IMR-90 (cell line): Measurements from ENCODE around the gene SMARCA4. TPM values are rescaled to one million over a fixed set of nuclear protein-coding genes. Genes with fewer than 3 reads are reported as not detected.
A peak's percentile ranks its signal among the peaks of the same experiment; 100 is the strongest.

ENCODE experiments used
- ATAC-seq: fragments of 200-7000 bp; cut with Tn5 transposase; 2 replicates; pipeline ENCODE4 v1.9.1; 2020; ENCODE audit warnings: low read depth, mild to moderate bottlenecking, moderate library complexity
- BruUV-seq: library from RNA; stranded (reverse); fragments of 400-500 nt; replicated peaks from 2 replicates; lab custom pipeline; 2021; lab: Mats Ljungman, UMichigan
- CTCF ChIA-PET: fragments of 300-600 bp; formaldehyde crosslinking; extraction: SDS; loops from one replicate; lab custom pipeline; 2021; ENCODE audit warnings: antibody characterized with exemption; lab: Yijun Ruan, JAX
- POLR2A ChIA-PET: fragments of 300-600 bp; sonication (Branson Sonifier 250); formaldehyde crosslinking; loops from one replicate; lab custom pipeline; 2022; ENCODE audit warnings: antibody characterized with exemption; ENCODE audit not compliant: unreplicated experiment; lab: Charles Lee
- DNase-seq: peaks from one replicate; pipeline ENCODE4 v3.0.0; 2013
- H2AFZ ChIP-seq: replicated peaks from 2 replicates; pipeline ENCODE3; 2013; ENCODE audit warnings: low read length, mild to moderate bottlenecking; ENCODE audit not compliant: poor library complexity
- H2AK5ac ChIP-seq: 2 replicates; pipeline ENCODE4 v1.6.1; 2013; ENCODE audit warnings: low read depth, low read length, inconsistent platforms
- H2AK9ac ChIP-seq: replicated peaks from 2 replicates; pipeline ENCODE3; 2013; ENCODE audit warnings: mild to moderate bottlenecking, low read depth, low read length, moderate library complexity; ENCODE audit not compliant: poor library complexity
- H2BK120ac ChIP-seq: 2 replicates; pipeline ENCODE4 v1.6.1; 2013; ENCODE audit warnings: low read depth, low read length, inconsistent platforms
- H2BK15ac ChIP-seq: 3 replicates; pipeline ENCODE4 v1.6.1; 2013; ENCODE audit warnings: low read depth, low read length, inconsistent platforms
- H2BK20ac ChIP-seq: 2 replicates; pipeline ENCODE4 v1.6.1; 2013; ENCODE audit warnings: low read depth, mild to moderate bottlenecking, inconsistent platforms, low read length, moderate library complexity
- H2BK5ac ChIP-seq: 2 replicates; pipeline ENCODE4 v1.6.1; 2013; ENCODE audit warnings: mild to moderate bottlenecking, low read depth, low read length, inconsistent platforms; ENCODE audit not compliant: poor library complexity, severe bottlenecking
- H3K14ac ChIP-seq: replicated peaks from 2 replicates; pipeline ENCODE4 v1.6.1; 2013; ENCODE audit warnings: low read depth, low read length, inconsistent platforms
- H3K18ac ChIP-seq: 2 replicates; pipeline ENCODE4 v1.6.1; 2013; ENCODE audit warnings: low read depth, low read length, control low read depth
- H3K23ac ChIP-seq: 2 replicates; pipeline ENCODE4 v1.6.1; 2013; ENCODE audit warnings: low read depth, low read length, inconsistent platforms
- H3K27ac ChIP-seq: 2 replicates; pipeline ENCODE4 v1.5.1; 2013; ENCODE audit warnings: mild to moderate bottlenecking, control low read depth, low read length; ENCODE audit not compliant: insufficient read depth
- H3K27me3 ChIP-seq: 2 replicates; pipeline ENCODE4 v1.6.1; 2013; ENCODE audit warnings: low read length; ENCODE audit not compliant: control insufficient read depth, insufficient read depth
- H3K36me3 ChIP-seq: 2 replicates; pipeline ENCODE4 v1.6.1; 2013; ENCODE audit warnings: low read length, mixed read lengths; ENCODE audit not compliant: control insufficient read depth, insufficient read depth
- H3K4ac ChIP-seq: 2 replicates; pipeline ENCODE4 v1.6.1; 2013; ENCODE audit warnings: low read depth, low read length, inconsistent platforms
- H3K4me1 ChIP-seq: 2 replicates; pipeline ENCODE4 v1.6.1; 2013; ENCODE audit warnings: low read length, mixed read lengths; ENCODE audit not compliant: control insufficient read depth, insufficient read depth
- H3K4me2 ChIP-seq: 2 replicates; pipeline ENCODE4 v1.6.1; 2013; ENCODE audit warnings: low read depth, mild to moderate bottlenecking, control low read depth, low read length, moderate library complexity
- H3K4me3 ChIP-seq: 2 replicates; pipeline ENCODE4 v1.5.1; 2013; ENCODE audit warnings: low read depth, mild to moderate bottlenecking, control low read depth, low read length, moderate library complexity; ENCODE audit not compliant: insufficient read depth
- H3K56ac ChIP-seq: 2 replicates; pipeline ENCODE4 v1.6.1; 2013; ENCODE audit warnings: low read length, inconsistent platforms; ENCODE audit not compliant: insufficient read depth; ENCODE audit errors: extremely low read depth
- H3K79me1 ChIP-seq, 2 experiments: 2 replicates each; pipeline ENCODE4 v1.6.1; 2013; ENCODE audit warnings: low read length in 2 of 2, inconsistent platforms in 1 of 2, low read depth in 1 of 2
- H3K9ac ChIP-seq: 2 replicates; pipeline ENCODE4 v1.6.1; 2013; ENCODE audit warnings: low read depth, low read length, control low read depth
- H3K9me1 ChIP-seq: 2 replicates; pipeline ENCODE4 v1.6.1; 2013; ENCODE audit warnings: low read length, inconsistent platforms; ENCODE audit not compliant: insufficient read depth
- H3K9me3 ChIP-seq: 2 replicates; pipeline ENCODE4 v1.6.1; 2013; ENCODE audit warnings: low read length; ENCODE audit not compliant: control insufficient read depth, insufficient read depth
- H4K20me1 ChIP-seq: 2 replicates; pipeline ENCODE4 v1.6.1; 2013; ENCODE audit warnings: low read length, inconsistent platforms; ENCODE audit not compliant: insufficient read depth
- H4K5ac ChIP-seq: 2 replicates; pipeline ENCODE4 v1.6.1; 2013; ENCODE audit warnings: mild to moderate bottlenecking, low read depth, low read length, control low read depth
- H4K8ac ChIP-seq, 2 experiments: 2 replicates each; pipeline ENCODE4 v1.6.1; 2013; ENCODE audit warnings: low read depth in 2 of 2, low read length in 2 of 2, control low read depth in 1 of 2, inconsistent platforms in 1 of 2
- H4K91ac ChIP-seq: 2 replicates; pipeline ENCODE4 v1.6.1; 2013; ENCODE audit warnings: low read depth, low read length, inconsistent platforms; ENCODE audit not compliant: insufficient read depth
- BHLHE40 ChIP-seq: fragments of 150-350 bp; IDR thresholded peaks from 2 replicates; pipeline ENCODE4 v1.6.1; 2016; ENCODE audit warnings: mild to moderate bottlenecking, low read depth, low read length
- CEBPB ChIP-seq: IDR thresholded peaks from 2 replicates; pipeline ENCODE4 v1.6.1; 2012; ENCODE audit warnings: low read depth, low read length, improper control_type of control experiment
- CHD1 ChIP-seq: IDR thresholded peaks from 2 replicates; pipeline ENCODE4 v1.6.1; 2012; ENCODE audit warnings: low read depth, low read length, improper control_type of control experiment
- CTCF ChIP-seq: conservative IDR thresholded peaks from 2 replicates; pipeline ENCODE4 v1.5.1; 2012; ENCODE audit warnings: mild to moderate bottlenecking, low read depth, low read length, improper control_type of control experiment
- FOS ChIP-seq: fragments of 150-350 bp; IDR thresholded peaks from 2 replicates; pipeline ENCODE4 v1.6.1; 2016; ENCODE audit warnings: low read depth, low read length
- MAFK ChIP-seq: IDR thresholded peaks from 2 replicates; pipeline ENCODE4 v1.6.1; 2012; ENCODE audit warnings: low read depth, low read length, improper control_type of control experiment
- MAZ ChIP-seq: IDR thresholded peaks from 2 replicates; pipeline ENCODE4 v1.6.1; 2012; ENCODE audit warnings: low read depth, mild to moderate bottlenecking, low read length, improper control_type of control experiment, moderate library complexity, borderline replicate concordance
- MXI1 ChIP-seq: IDR thresholded peaks from 2 replicates; pipeline ENCODE4 v1.6.1; 2012; ENCODE audit warnings: low read depth, mild to moderate bottlenecking, low read length, moderate library complexity, borderline replicate concordance
- NFE2L2 ChIP-seq: fragments of 150-350 bp; IDR thresholded peaks from 2 replicates; pipeline ENCODE4 v1.6.1; 2016; ENCODE audit warnings: low read depth, mild to moderate bottlenecking, low read length
- POLR2A ChIP-seq: IDR thresholded peaks from 2 replicates; pipeline ENCODE4 v1.6.1; 2012; ENCODE audit warnings: mild to moderate bottlenecking, low read depth, low read length
- RAD21 ChIP-seq: IDR thresholded peaks from 2 replicates; pipeline ENCODE4 v1.6.1; 2012; ENCODE audit warnings: low read length, improper control_type of control experiment
- RCOR1 ChIP-seq: IDR thresholded peaks from 2 replicates; pipeline ENCODE4 v1.6.1; 2012; ENCODE audit warnings: mild to moderate bottlenecking, low read length, improper control_type of control experiment; ENCODE audit not compliant: insufficient replicate concordance
- RFX5 ChIP-seq: IDR thresholded peaks from 2 replicates; pipeline ENCODE4 v1.8.0; 2012; ENCODE audit warnings: low read depth, mild to moderate bottlenecking, low read length, moderate library complexity
- SMC3 ChIP-seq: fragments of 150-350 bp; IDR thresholded peaks from 2 replicates; pipeline ENCODE4 v1.6.1; 2016; ENCODE audit warnings: low read depth, mild to moderate bottlenecking, antibody characterized with exemption, low read length, moderate library complexity
- USF2 ChIP-seq: fragments of 150-350 bp; IDR thresholded peaks from 2 replicates; pipeline ENCODE4 v1.6.1; 2017; ENCODE audit warnings: mild to moderate bottlenecking, antibody characterized with exemption, low read length, low read depth
- WGBS, 2 experiments: methylation state at CpG; one replicate each; pipeline versions ENCODE4 v1.1.5 to v1.1.7; 2013; ENCODE audit warnings: missing lambda C conversion rate in 2 of 2; ENCODE audit not compliant: insufficient read length in 1 of 2; ENCODE audit errors: extremely low coverage in 2 of 2; 5-methylcytosine and 5-hydroxymethylcytosine counted together
- dilution Hi-C: fragments of 300-500 bp; cut with HindIII; formaldehyde crosslinking; loops from one replicate; pipeline ENCODE4 v1.14.3; 2018; ENCODE audit warnings: low sequenced_read_pairs; ENCODE audit not compliant: unreplicated experiment
- in situ Hi-C: fragments of 300-500 bp; cut with MboI; formaldehyde crosslinking; loops from 3 replicates; pipeline ENCODE4 v1.14.3; 2019; ENCODE audit warnings: low sequenced_read_pairs, inconsistent platforms, mixed read lengths
- intact Hi-C: fragments of 100-400 bp; cut with micrococcal nuclease; formaldehyde crosslinking; loops from 2 replicates; pipeline ENCODE4 v1.10.0; 2022
- polyA plus RNA-seq, 3 experiments: library from polyadenylated mRNA; depleted of rRNA; stranded (reverse); fragments of >200 nt; gene quantifications; 2 replicates each; pipeline ENCODE4 v1.2.3, GENCODE V29; 2012; ENCODE audit warnings: low replicate concordance in 1 of 3
- total RNA-seq: library from RNA; depleted of rRNA; stranded (reverse); fragments of >200 nt; gene quantifications from 2 replicates; pipeline ENCODE4 v1.2.3, GENCODE V29; 2012
- TF ChIP-seq, protein P1 (sequence below): fragments of 150-350 bp; IDR thresholded peaks from 2 replicates; pipeline ENCODE4 v1.6.1; 2016; ENCODE audit warnings: low read depth, mild to moderate bottlenecking, low read length, moderate library complexity, borderline replicate concordance

The SMARCA4 gene
- total and polyA plus RNA-seq, 2 of the 4 experiments (the other 2 are of a cell fraction): 41.4 to 85.6 TPM

- Histone ChIP-seq H4K5ac (no peak overlapping the region), H3K18ac (no peak overlapping the region), H2BK20ac (no peak overlapping the region), H4K8ac (no peak overlapping the region), H3K14ac (no peak overlapping the region), H2AK9ac (no peak overlapping the region), H3K27ac (no peak overlapping the region), H3K23ac (no peak overlapping the region), H2BK15ac (no peak overlapping the region), H3K4me3 (no peak overlapping the region), H2AK5ac (no peak overlapping the region), H3K27me3 (no peaks in the 10 kb centered on the region), H3K36me3 (peaks cover 31% of the 10 kb centered on the region), H4K20me1 (peaks cover 91% of the 10 kb centered on the region), H3K9me1 (peaks cover 23% of the 10 kb centered on the region), H3K4me2 (peak overlapping the region; percentile 32; the same call in 1 of the 2 replicates), H3K4me1 (peaks cover 7% of the 10 kb centered on the region), H2BK5ac (no peak overlapping the region), H3K56ac (no peak overlapping the region), H3K4ac (no peak overlapping the region), H3K79me1 (peaks cover 18 to 87% of the 10 kb centered on the region in 2 experiments), H3K9ac (no peak overlapping the region), H4K91ac (no peak overlapping the region), H3K9me3 (no peaks in the 10 kb centered on the region), H2BK120ac (no peak overlapping the region), H2AFZ (no peak overlapping the region)
- ATAC-seq (peak; percentile 92), DNase-seq (peak; percentile 73)
- TF ChIP-seq MXI1: no peak
- TF ChIP-seq, protein P1, sequence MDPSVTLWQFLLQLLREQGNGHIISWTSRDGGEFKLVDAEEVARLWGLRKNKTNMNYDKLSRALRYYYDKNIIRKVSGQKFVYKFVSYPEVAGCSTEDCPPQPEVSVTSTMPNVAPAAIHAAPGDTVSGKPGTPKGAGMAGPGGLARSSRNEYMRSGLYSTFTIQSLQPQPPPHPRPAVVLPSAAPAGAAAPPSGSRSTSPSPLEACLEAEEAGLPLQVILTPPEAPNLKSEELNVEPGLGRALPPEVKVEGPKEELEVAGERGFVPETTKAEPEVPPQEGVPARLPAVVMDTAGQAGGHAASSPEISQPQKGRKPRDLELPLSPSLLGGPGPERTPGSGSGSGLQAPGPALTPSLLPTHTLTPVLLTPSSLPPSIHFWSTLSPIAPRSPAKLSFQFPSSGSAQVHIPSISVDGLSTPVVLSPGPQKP: no peak
- TF ChIP-seq RAD21: no peak
- TF ChIP-seq RFX5: no peak
- TF ChIP-seq RCOR1: no peak
- TF ChIP-seq CEBPB: no peak
- no peak for TF ChIP-seq NFE2L2
- no peak for TF ChIP-seq CHD1
- no peak for TF ChIP-seq MAZ
- TF ChIP-seq CTCF: no peak
- no peak for TF ChIP-seq BHLHE40
- TF ChIP-seq SMC3: no peak
- TF ChIP-seq POLR2A: no peak
- TF ChIP-seq MAFK: no peak
- no peak for TF ChIP-seq USF2
- no peak for TF ChIP-seq FOS
- dilution Hi-C loops (no loop called here), intact Hi-C loops (loop anchor here (5.0 kb wide), 1 partner anchor 39 kb away; no protein-coding TSS in a partner anchor), in situ Hi-C loops (no loop called here)
- POLR2A ChIA-PET: no interaction called here
- WGBS, 2 experiments: 78% methylated on average over 7 of the region's 8 CpGs; no CpG with 5 or more reads in 1 of the 2 experiments
- CTCF ChIA-PET: no interaction called here
- BruUV-seq: no TSS peak
Observed at GRCh38 chr19:10981252-10981895, 20.5 kb downstream of the SMARCA4 start.
